KMS-11 (cell line): Measurements from ENCODE around the gene TMEM87B.
"Not testable (repeated sequence)": the region's sequence is repeated elsewhere in the genome, so short reads cannot be mapped to it uniquely, and the experiment has no call there.

Experiments used
- H2AFZ ChIP-seq: fragments of 200-600 bp; sonication (generic); 2 replicates; pipeline ENCODE4 v1.6.1; 2016; ENCODE audit warnings: antibody characterized with exemption, mixed run types, low read depth
- H3K27ac ChIP-seq: fragments of 200-600 bp; sonication (generic); 2 replicates; pipeline ENCODE4 v1.6.1; 2016; ENCODE audit warnings: mild to moderate bottlenecking, mixed run types
- H3K27me3 ChIP-seq: fragments of 200-600 bp; sonication (generic); 2 replicates; pipeline ENCODE4 v1.6.1; 2017; ENCODE audit warnings: mild to moderate bottlenecking, low read depth, mixed run types, moderate library complexity; ENCODE audit not compliant: insufficient read depth
- H3K36me3 ChIP-seq: fragments of 200-600 bp; sonication (generic); 2 replicates; pipeline ENCODE4 v1.6.1; 2017; ENCODE audit warnings: mild to moderate bottlenecking, mixed run types; ENCODE audit not compliant: insufficient read depth
- H3K4me1 ChIP-seq: fragments of 200-600 bp; sonication (generic); 2 replicates; pipeline ENCODE4 v1.6.1; 2016; ENCODE audit warnings: mild to moderate bottlenecking, low read depth, mixed run types; ENCODE audit not compliant: poor library complexity, severe bottlenecking
- H3K4me2 ChIP-seq: fragments of 200-600 bp; sonication (generic); 2 replicates; pipeline ENCODE4 v1.7.0; 2016; ENCODE audit warnings: mild to moderate bottlenecking, mixed run types
- H3K4me3 ChIP-seq: fragments of 200-600 bp; sonication (generic); IDR thresholded peaks from 2 replicates; pipeline ENCODE4 v1.6.1; 2017; ENCODE audit warnings: low read depth, low read length, mixed read lengths; ENCODE audit not compliant: insufficient read depth
- H3K79me2 ChIP-seq: fragments of 200-600 bp; sonication (generic); 2 replicates; pipeline ENCODE4 v1.6.1; 2016; ENCODE audit warnings: low read depth, mixed run types; ENCODE audit not compliant: insufficient read depth
- H3K9ac ChIP-seq: fragments of 200-600 bp; sonication (generic); 2 replicates; pipeline ENCODE4 v1.6.1; 2016; ENCODE audit warnings: mild to moderate bottlenecking, mixed run types
- H4K20me1 ChIP-seq: fragments of 200-600 bp; sonication (generic); 2 replicates; pipeline ENCODE4 v1.6.1; 2016; ENCODE audit warnings: mild to moderate bottlenecking, mixed run types; ENCODE audit not compliant: insufficient read depth
- CTCF ChIP-seq: fragments of 200-600 bp; sonication (generic); conservative IDR thresholded peaks from 2 replicates; pipeline ENCODE4 v1.6.1; 2017; ENCODE audit warnings: low read depth, mild to moderate bottlenecking, antibody characterized with exemption, low read length, moderate library complexity, mixed read lengths

The TMEM87B gene

DNA sequence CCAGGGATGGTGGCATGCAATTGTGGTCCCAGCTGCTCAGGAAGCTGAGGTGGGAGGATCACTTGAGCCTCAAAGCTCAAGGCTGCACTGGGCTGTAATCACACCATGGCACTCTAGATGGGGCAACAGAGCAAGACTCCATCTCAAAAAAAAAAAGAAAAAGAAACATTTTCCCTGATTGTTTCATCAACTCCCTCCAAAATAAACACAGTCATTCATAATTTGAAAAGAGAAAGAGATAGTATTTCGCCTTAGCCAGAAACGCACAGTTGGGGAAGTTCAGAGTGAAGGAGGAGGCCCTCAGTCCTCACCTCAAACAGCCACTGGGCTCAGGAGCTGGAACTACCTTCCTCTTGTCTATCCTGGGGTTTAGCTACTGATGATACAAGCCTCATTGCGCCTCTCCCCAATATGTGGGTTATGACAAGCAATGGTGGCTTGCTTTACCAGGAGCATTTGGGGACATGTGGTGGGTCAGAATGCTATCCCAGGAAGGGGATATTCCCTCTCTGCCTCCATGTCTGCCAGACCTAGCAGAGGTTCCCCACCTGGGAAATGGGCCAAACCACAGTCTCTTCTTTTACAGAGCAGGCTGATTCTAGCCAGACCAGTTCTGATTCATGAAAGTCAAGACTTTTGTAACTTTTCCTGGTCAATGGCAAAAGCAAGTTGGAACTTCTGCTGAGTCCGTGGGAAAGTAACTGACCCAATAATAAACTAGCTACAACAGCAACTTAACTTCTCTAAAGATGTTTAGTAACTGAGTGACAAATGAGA, 22.2 kb upstream of the TMEM87B start:
- Histone ChIP-seq H3K4me3 (no peak overlapping the region), H3K4me1 (peaks cover 49% of the 10 kb centered on the region), H2AFZ (no peak overlapping the region), H3K9ac (peak overlapping the region; percentile 13; the same call in 1 of the 2 replicates), H3K27me3 (no peaks in the 10 kb centered on the region), H4K20me1 (no peaks in the 10 kb centered on the region), H3K4me2 (peak overlapping the region; percentile 18), H3K79me2 (no peaks in the 10 kb centered on the region), H3K27ac (peak overlapping the region; percentile 77), H3K36me3 (no peaks in the 10 kb centered on the region)
- TF ChIP-seq CTCF, result peak; percentile 42; the same call in 1 of the 2 replicates

DNA sequence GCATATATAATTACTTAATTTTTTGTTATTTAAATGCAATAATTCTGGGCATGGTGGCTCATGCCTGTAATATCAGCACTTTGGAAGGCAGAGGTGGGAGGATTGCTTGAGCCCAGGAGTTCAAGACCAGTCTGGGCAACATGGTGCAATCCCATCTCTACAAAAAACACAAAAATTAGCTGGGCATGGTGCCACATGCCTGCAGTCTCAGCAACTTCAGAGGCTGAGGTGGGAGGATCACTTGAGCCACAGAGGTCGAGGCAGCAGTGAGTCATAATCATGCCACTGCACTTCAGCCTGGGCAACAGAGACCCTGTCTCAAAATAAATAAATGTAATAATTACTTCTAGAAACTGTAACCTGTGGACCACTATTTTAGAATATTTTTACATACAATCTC, 21.5 kb upstream of the TMEM87B start:
- Histone ChIP-seq H3K4me3 (no peak overlapping the region), H3K4me2 (peak overlapping the region; percentile 18), H4K20me1 (no peaks in the 10 kb centered on the region), H3K36me3 (no peaks in the 10 kb centered on the region), H3K4me1 (peaks cover 49% of the 10 kb centered on the region), H2AFZ (no peak overlapping the region), H3K9ac (0 out of 2 replicates have a peak overlapping the region, but pooled peaks have one; percentile 13), H3K27ac (peak overlapping the region; percentile 77), H3K79me2 (no peaks in the 10 kb centered on the region), H3K27me3 (no peaks in the 10 kb centered on the region)
- TF ChIP-seq CTCF, result no peak

DNA sequence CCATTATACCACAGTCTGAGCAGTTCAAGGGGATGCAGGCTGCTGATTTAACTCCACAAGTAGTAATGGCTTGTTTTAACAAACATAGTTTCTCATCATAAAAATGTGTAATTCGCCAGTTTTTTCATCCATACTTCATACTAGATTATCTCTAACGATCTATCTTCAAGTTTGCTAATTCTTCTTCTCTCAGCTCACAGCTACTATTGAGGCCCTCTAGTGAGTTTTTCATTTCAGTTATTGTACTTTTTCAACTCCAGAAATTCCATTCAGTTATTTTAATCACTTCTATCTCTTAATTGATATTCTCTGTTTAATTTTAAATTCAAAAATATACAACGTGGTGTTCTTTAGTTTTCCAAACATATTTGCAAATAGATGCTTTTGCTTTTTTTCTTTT, 20.1 kb upstream of the TMEM87B start:
- Histone ChIP-seq H2AFZ (no peak overlapping the region), H3K4me2 (no peak overlapping the region), H3K9ac (no peak overlapping the region), H3K4me1 (peaks cover 49% of the 10 kb centered on the region), H3K79me2 (no peaks in the 10 kb centered on the region), H3K4me3 (no peak overlapping the region), H4K20me1 (no peaks in the 10 kb centered on the region), H3K27ac (no peak overlapping the region), H3K36me3 (no peaks in the 10 kb centered on the region), H3K27me3 (no peaks in the 10 kb centered on the region)
- no peak for TF ChIP-seq CTCF

GRCh38 chr2:112035786-112036185, 19.3 kb upstream of the TMEM87B start:
- Histone ChIP-seq H3K4me3 (no peak overlapping the region), H3K4me1 (peaks cover 45% of the 10 kb centered on the region), H3K9ac (no peak overlapping the region), H3K4me2 (no peak overlapping the region), H4K20me1 (no peaks in the 10 kb centered on the region), H3K36me3 (no peaks in the 10 kb centered on the region), H2AFZ (no peak overlapping the region), H3K27ac (no peak overlapping the region), H3K27me3 (no peaks in the 10 kb centered on the region), H3K79me2 (no peaks in the 10 kb centered on the region)
- no peak for TF ChIP-seq CTCF

GRCh38 chr2:112039556-112039955, 15.5 kb upstream of the TMEM87B start:
- not testable (repeated sequence) for H3K36me3 ChIP-seq, H4K20me1 ChIP-seq

GRCh38 chr2:112040066-112040465, 15.0 kb upstream of the TMEM87B start:
- H3K79me2 ChIP-seq, H3K27ac ChIP-seq, H4K20me1 ChIP-seq, H3K27me3 ChIP-seq, H3K9ac ChIP-seq, H3K4me3 ChIP-seq, H2AFZ ChIP-seq, H3K4me1 ChIP-seq, H3K36me3 ChIP-seq, H3K4me2 ChIP-seq: not testable (repeated sequence)

More at GRCh38 chr2:112039556-112039955, 15.5 kb upstream of the TMEM87B start:
- H3K9ac ChIP-seq, H3K27ac ChIP-seq, H3K4me1 ChIP-seq, H3K27me3 ChIP-seq, H2AFZ ChIP-seq, H3K79me2 ChIP-seq, H3K4me2 ChIP-seq, H3K4me3 ChIP-seq: not testable (repeated sequence)

- not testable (repeated sequence) for H2AFZ ChIP-seq, H3K27me3 ChIP-seq, H3K27ac ChIP-seq, H4K20me1 ChIP-seq, H3K79me2 ChIP-seq, H3K4me1 ChIP-seq, H3K36me3 ChIP-seq, H3K4me3 ChIP-seq, H3K9ac ChIP-seq, H3K4me2 ChIP-seq
These were observed 13.6 kb upstream of the TMEM87B start for GRCh38 chr2:112041460-112041859.
